Superior temporal gyrus (tissue), 1 donor: ENCODE measurements around the gene NEAT1.

Source experiments
- DNase-seq: peaks from one replicate; pipeline ENCODE4 v3.0.0-alpha.2; 2016; ENCODE audit errors: extremely low spot score

The NEAT1 gene

DNA sequence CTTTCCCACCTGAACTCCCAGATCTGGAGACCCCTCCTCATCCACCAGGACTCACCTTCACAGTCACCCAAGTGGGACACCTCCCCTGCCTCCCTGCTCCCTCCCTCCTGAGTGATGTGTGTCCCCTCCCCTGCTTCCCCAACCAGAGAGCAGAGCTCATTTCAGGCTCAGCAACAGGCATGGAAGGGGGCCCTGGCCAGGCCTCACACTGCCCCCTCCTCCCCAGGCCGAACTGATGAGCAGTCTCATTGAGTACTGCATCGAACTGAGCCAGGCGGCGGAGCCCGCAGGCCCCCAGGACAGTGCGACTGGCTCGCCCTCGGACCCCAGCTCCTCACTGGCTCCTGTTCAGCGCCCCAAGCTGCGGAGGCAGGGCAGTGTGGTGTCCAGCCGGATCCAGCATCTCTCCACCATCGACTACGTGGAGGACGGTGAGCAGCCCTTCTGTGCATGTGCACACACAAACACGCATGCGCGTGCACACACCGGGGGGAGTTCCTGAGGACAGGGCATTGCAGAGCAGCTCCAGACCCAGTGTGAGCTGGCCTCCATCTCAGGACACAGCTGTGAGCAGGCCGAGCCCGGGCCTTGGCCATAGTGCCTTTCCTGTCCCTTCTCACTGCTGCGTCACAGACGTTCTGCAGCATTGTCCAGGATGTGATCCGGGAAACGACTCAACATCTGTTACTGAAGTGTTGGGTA is 17.8 kb upstream of the NEAT1 start:
- no peak for DNase-seq

- no peak for DNase-seq
Observed at GRCh38 chr11:65410936-65411680, 11.5 kb upstream of the NEAT1 start.

GRCh38 chr11:65411681-65412070 is 10.9 kb upstream of the NEAT1 start:
- DNase-seq: no peak

DNA sequence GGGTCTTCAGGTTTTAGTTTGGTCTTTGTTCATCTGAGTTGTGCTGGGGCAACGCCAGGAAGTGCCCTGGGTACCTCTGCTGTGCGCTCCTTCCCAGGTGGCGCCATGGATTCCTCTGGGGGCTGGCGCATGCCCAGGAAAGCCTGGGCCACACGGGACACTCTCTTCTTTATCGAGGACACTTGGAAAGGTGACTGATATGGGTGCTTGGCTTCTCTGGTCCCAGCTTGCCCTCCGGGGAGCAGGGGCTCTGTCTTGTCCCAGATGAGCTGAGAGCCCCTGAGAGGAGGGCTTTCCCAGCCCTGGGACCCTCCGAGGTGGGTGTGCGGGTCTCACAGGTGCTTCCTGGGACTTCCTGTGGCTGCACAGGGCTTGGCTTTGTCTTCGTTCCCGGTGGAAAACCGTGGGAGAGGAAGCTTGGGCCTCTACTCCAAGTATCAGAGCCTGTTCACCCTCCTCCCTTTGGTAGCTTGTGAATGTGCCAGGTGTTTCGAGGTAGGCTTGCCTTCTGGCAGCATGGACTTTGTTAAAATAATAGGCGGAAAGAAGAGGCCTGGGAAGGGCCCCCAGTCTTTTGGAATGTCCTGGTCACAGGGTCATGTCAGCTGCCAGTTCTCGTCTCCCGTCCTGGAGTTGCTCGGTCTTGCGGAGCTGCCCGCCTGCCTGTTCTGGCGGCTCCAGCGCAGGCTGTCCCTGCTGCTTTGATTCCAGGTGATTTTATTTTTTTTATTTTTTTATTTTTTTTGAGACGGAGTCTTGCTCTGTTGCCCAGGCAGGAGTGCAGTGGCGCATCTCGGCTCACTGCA is 10.1 kb upstream of the NEAT1 start:
- DNase-seq: no peak

GRCh38 chr11:65413077-65413664 is 9.4 kb upstream of the NEAT1 start:
- DNase-seq: peak; percentile 28

DNA sequence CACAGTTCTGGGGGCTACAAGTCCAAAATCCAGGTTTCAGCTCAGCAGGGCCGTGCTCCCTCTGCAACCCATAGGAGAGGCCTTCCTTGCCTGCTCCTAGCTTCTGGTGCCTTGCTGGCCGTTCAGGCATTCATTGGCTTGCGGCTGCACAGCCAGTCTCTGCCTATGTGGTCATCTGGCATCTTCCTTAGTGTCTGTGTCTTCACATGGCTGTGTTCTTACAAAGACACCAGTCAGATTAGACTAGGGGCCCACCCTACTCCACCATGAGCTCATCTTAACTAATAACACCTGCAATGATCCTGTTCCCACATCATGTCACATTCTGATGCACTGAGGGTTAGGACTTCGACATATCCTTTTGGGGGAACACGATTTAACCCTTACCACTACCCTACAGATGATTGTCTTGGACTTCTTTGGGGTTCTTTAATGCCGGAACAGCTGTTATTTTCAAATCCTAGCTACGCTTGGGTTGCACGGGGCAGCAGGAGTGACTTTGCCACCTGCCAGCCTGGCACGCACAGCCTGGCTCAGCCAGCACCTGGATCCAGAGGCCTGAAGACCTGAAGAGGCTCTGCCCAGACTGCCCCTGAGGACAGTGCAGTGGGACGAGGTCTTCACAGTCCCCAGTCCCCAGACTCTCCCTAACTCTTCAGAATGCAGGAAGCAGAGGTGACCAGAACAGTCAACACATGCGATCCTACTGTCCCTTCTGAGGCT is 7.7 kb upstream of the NEAT1 start:
- DNase-seq: peak; percentile 7

GRCh38 chr11:65415499-65416340 is 6.9 kb upstream of the NEAT1 start:
- peak; percentile 13 for DNase-seq

DNA sequence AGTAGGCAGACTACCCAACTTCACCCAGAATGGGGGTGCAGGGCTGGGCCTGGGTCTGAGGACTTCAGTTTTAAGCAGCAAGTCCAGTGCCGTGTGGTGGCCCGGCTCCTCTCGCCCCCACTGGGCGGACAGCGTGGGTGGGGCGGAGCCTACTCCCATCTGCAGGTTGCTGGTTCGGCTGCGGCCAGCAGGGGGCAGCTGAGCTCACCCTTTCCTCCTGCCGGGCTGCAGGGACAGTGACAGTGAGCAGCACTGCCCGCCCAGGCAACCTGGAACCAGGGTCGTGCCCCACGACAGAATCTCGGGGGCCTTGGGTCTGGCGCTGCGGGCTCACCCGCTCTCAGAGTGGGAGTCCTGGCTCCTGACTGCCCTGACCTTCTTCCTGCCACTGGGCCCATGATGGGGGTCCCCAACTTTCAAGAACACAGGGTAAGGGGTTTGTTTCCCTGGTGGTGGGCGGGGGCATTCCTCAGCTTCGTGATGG is 6.2 kb upstream of the NEAT1 start:
- DNase-seq: peak; percentile 94

DNA sequence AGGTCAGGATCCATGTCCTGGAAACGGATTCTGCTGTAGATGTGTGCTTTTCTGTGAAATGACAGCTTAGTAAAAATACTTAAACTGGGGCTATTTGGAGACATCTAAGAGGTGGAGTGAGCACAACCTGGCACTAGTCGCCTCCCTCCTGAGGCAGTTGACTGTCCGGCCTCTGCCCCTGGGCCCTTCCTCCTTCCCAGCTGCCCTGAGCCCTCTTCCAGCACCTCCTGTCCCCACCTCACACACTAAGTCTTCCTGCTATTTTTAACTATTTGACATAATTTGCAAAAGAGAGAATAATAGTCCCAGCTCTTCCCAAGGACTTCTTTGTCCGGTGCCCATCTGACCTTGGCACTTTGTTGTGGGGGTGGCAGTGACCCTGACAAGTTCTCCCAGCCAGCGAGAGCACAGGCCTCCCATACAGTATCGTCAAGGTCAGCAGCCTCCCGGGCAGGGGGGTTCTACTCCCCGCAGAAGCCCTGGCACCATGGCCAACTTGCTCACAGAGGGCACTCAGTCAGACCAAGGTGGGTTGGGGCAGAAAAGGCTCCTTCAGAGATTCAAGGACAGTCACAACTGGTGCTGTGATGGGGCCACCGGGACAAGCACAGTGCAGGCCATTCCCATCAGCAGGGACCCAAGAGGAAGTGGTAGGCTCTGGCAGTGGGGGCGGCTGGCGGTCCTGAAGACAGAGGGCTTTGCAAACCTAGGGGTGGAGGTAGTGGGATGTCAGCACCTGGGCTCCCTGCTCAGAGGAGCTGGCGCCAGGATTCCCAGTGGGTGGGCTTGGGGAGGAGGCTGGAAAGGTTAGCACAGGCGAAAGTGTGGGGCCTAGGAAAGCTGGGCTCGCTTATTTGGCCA is 5.5 kb upstream of the NEAT1 start:
- peak; percentile 39 for DNase-seq

- peak; percentile 25 for DNase-seq
Observed at GRCh38 chr11:65417702-65418430, 4.7 kb upstream of the NEAT1 start.

GRCh38 chr11:65418431-65418680 is 4.2 kb upstream of the NEAT1 start:
- no peak for DNase-seq

GRCh38 chr11:65418681-65419459 is 3.7 kb upstream of the NEAT1 start:
- DNase-seq: peak; percentile 92

DNA sequence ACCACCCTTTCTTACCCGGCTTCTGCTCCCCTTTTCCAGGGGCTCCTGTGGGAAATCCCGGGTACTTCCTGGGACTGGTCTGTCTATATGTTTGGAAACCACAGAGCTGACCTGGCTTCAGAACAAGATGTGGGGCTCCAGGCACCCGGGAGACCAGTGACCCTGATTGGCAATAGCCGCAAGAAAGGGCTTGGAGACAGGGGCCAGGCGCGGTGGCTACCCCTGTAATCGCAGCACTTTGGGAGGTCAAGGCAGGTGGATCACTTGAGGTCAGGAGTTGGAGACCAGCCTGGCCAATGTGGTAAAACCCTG is 3.2 kb upstream of the NEAT1 start:
- no peak for DNase-seq

DNA sequence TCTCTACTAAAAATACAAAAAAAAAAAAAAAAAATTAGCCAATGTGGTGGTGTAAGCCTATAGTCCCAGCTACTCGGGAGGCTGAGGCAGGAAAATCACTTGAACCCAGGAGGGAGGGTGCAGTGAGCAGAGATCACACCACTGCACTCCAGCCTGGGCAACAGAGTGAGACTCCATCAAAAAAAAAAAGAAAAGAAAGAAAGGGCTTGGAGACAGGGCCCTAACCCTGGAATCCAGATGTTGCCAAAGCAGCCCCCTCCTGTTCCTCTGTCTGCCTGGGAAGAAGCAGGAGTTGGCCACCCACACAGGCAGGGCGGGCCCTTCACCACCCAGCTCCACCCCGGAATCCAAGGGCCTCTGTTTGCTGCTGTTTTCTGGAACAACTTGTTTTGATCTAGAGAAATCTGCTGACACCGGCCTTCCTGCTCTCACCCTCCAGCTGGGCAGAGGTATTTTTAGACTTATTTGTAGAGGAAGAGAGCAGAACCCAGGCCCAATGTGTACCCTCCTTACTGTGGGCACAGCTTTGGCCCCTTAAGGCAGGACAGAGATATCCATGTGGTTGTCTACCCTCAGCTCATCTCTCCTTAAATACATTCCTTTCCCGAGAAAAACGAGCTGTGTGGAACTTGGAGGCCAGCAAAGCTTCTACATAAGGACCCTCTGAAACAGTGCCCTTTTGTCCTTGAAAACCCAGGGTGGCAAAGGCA is 2.7 kb upstream of the NEAT1 start:
- DNase-seq: peak; percentile 92

- DNase-seq: no peak
Observed at GRCh38 chr11:65420506-65420905, 2.1 kb upstream of the NEAT1 start.

- DNase-seq: peak; percentile 89
Observed at GRCh38 chr11:65420979-65421793, 1.4 kb upstream of the NEAT1 start.
